HT1080 (cell line): ENCODE data around the gene SPOCD1. TPM values are rescaled to one million over a fixed set of nuclear protein-coding genes. Genes with fewer than 3 reads are reported as not detected.

Experiments
- DNase-seq: peaks from one replicate; pipeline ENCODE4 v3.0.0-alpha.2; 2015; ENCODE audit warnings: low read depth
- total RNA-seq: library from RNA; depleted of rRNA; stranded (reverse); fragments of >200 nt; shearing (Covaris generic); gene quantifications from 2 replicates; pipeline ENCODE4 v1.2.3, GENCODE V29; 2014

SPOCD1 gene
- total RNA-seq, 1 experiment from 2014 or later, result 25.2 TPM

GRCh38 chr1:31773861-31774260, 42.0 kb downstream of the SPOCD1 start:
- DNase-seq, result no peak

- DNase-seq, result no peak
Measured at GRCh38 chr1:31772669-31773248, 43.1 kb downstream of the SPOCD1 start.

GRCh38 chr1:31771891-31772668, 43.7 kb downstream of the SPOCD1 start:
- no peak for DNase-seq

- no peak for DNase-seq
Measured at GRCh38 chr1:31769720-31770390, 46.0 kb downstream of the SPOCD1 start.

GRCh38 chr1:31768939-31769704, 46.7 kb downstream of the SPOCD1 start:
- no peak for DNase-seq

- no peak for DNase-seq
Measured at GRCh38 chr1:31768407-31768907, 47.4 kb downstream of the SPOCD1 start.

GRCh38 chr1:31767225-31767624, 48.6 kb downstream of the SPOCD1 start:
- no peak for DNase-seq

- DNase-seq, result no peak
Measured at GRCh38 chr1:31765516-31765915, 50.3 kb downstream of the SPOCD1 start.

- DNase-seq, result peak; percentile 37
Measured at GRCh38 chr1:31765041-31765467, 50.8 kb downstream of the SPOCD1 start.

- DNase-seq, result no peak
Measured at GRCh38 chr1:31764312-31765040, 51.3 kb downstream of the SPOCD1 start, which contains the start of gene ADGRB2. TSS of gene ADGRB2 (minus strand) at chr1:31764340. CDS start at chr1:31757221, 7,119 bp downstream.

- no peak for DNase-seq
Measured at GRCh38 chr1:31763671-31764311, 52.0 kb downstream of the SPOCD1 start.

- peak; percentile 83 for DNase-seq
Measured at GRCh38 chr1:31762726-31763670, 52.8 kb downstream of the SPOCD1 start.

- no peak for DNase-seq
Measured at GRCh38 chr1:31762323-31762722, 53.5 kb downstream of the SPOCD1 start.

GRCh38 chr1:31761883-31762282, 53.9 kb downstream of the SPOCD1 start:
- DNase-seq, result peak; percentile 49

- DNase-seq, result peak; percentile 66
Measured at GRCh38 chr1:31760471-31761470, 55.1 kb downstream of the SPOCD1 start.

- DNase-seq, result no peak
Measured at GRCh38 chr1:31759298-31760023, 56.4 kb downstream of the SPOCD1 start.

- DNase-seq, result no peak
Measured at GRCh38 chr1:31758823-31759222, 57.0 kb downstream of the SPOCD1 start.
